GM12878 (cell line): ENCODE data around the gene C12orf56. TPM values are rescaled to one million over a fixed set of nuclear protein-coding genes. Genes with fewer than 3 reads are reported as not detected.

Source experiments
- ATAC-seq: fragments of 200-7000 bp; cut with Tn5 transposase; 3 replicates; pipeline ENCODE4 v1.9.1; 2020; ENCODE audit warnings: mild to moderate bottlenecking, moderate library complexity
- BruUV-seq: library from RNA; stranded (reverse); fragments of 400-500 nt; replicated peaks from 2 replicates; lab custom pipeline; 2021; lab: Mats Ljungman, UMichigan
- CTCF ChIA-PET: fragments of 300-600 bp; sonication (Branson Sonifier 250); formaldehyde crosslinking; extraction: SDS; loops from one replicate; lab custom pipeline; 2021; ENCODE audit warnings: inconsistent platforms; lab: Yijun Ruan, JAX
- POLR2A ChIA-PET: fragments of 350-600 bp; formaldehyde crosslinking; extraction: SDS; loops from one replicate; lab custom pipeline; 2021; ENCODE audit warnings: inconsistent platforms; lab: Charles Lee
- RAD21 ChIA-PET: fragments of 300-600 bp; sonication (Branson Sonifier 250); formaldehyde crosslinking; loops from one replicate; lab custom pipeline; 2023; ENCODE audit warnings: antibody characterized with exemption; ENCODE audit not compliant: unreplicated experiment; lab: Charles Lee
- SMC1A ChIA-PET: fragments of 300-600 bp; sonication (Branson Sonifier 250); formaldehyde crosslinking; loops from one replicate; lab custom pipeline; 2023; ENCODE audit not compliant: unreplicated experiment, uncharacterized antibody; lab: Charles Lee
- DNase-seq: peaks from one replicate; pipeline ENCODE4 v3.0.0-alpha.2; 2011; ENCODE audit warnings: low read depth, low spot score
- FAIRE-seq: peaks from 3 replicates; lab custom pipeline; 2011; peaks lifted over from hg19 to GRCh38; lab: Jason Lieb, UNC
- H2AFZ ChIP-seq: 2 replicates; pipeline ENCODE4 v1.6.0; 2011; ENCODE audit warnings: low read depth, low read length, control low read depth; ENCODE audit not compliant: control insufficient read depth
- H3K27ac ChIP-seq: 2 replicates; pipeline ENCODE4 v1.5.1; 2011; ENCODE audit warnings: control low read depth; ENCODE audit not compliant: control insufficient read depth, insufficient read depth
- H3K27me3 ChIP-seq, 2 experiments: replicated peaks in 1 of 2; 2 replicates each; pipeline versions ENCODE4 v1.6.0 to v1.6.1; 2011; ENCODE audit warnings: low read length in 1 of 2; ENCODE audit not compliant: control insufficient read depth in 2 of 2, insufficient read depth in 2 of 2
- H3K36me3 ChIP-seq, 2 experiments: 2 replicates each; pipeline ENCODE4 v1.5.1; 2011; ENCODE audit warnings: low read length in 1 of 2; ENCODE audit not compliant: control insufficient read depth in 2 of 2, insufficient read depth in 2 of 2
- H3K4me1 ChIP-seq: 2 replicates; pipeline ENCODE4 v1.6.1; 2011; ENCODE audit warnings: mild to moderate bottlenecking, low read length, moderate library complexity, mixed read lengths; ENCODE audit not compliant: control insufficient read depth, insufficient read depth
- H3K4me2 ChIP-seq: 2 replicates; pipeline ENCODE4 v1.6.0; 2011; ENCODE audit warnings: control low read depth; ENCODE audit not compliant: control insufficient read depth, insufficient read depth
- H3K4me3 ChIP-seq: fragments of 200-600 bp; sonication (generic); 2 replicates; pipeline ENCODE4 v1.5.1; 2016
- H3K79me2 ChIP-seq: 2 replicates; pipeline ENCODE4 v1.6.0; 2011; ENCODE audit warnings: low read length; ENCODE audit not compliant: control insufficient read depth, insufficient read depth
- H3K9ac ChIP-seq: 2 replicates; pipeline ENCODE4 v1.8.0; 2011; ENCODE audit warnings: low read length, control low read depth, mixed read lengths; ENCODE audit not compliant: control insufficient read depth, insufficient read depth
- H3K9me3 ChIP-seq: replicated peaks from 3 replicates; pipeline ENCODE4 v1.5.1; 2011; ENCODE audit warnings: mild to moderate bottlenecking, low read length; ENCODE audit not compliant: control insufficient read depth, insufficient read depth
- H4K20me1 ChIP-seq: 2 replicates; pipeline ENCODE4 v1.6.0; 2011; ENCODE audit not compliant: control insufficient read depth, insufficient read depth
- FOXM1 ChIP-seq: IDR thresholded peaks from 2 replicates; pipeline ENCODE4 v1.6.1; 2012; ENCODE audit warnings: low read depth, mild to moderate bottlenecking, inconsistent platforms, low read length, moderate library complexity
- HDGF ChIP-seq: fragments of 450-650 bp; IDR thresholded peaks from 2 replicates; pipeline ENCODE4 v1.6.1; 2016; ENCODE audit warnings: antibody characterized with exemption
- MTA3 ChIP-seq: IDR thresholded peaks from 2 replicates; pipeline ENCODE4 v1.6.1; 2012; ENCODE audit warnings: low read length, inconsistent platforms, borderline replicate concordance
- NFYA ChIP-seq: IDR thresholded peaks from 2 replicates; pipeline ENCODE4 v1.6.1; 2011; ENCODE audit warnings: low read depth, mild to moderate bottlenecking, low read length, improper control_type of control experiment, borderline replicate concordance
- RAD21 ChIP-seq: IDR thresholded peaks from 2 replicates; pipeline ENCODE4 v1.6.1; 2011; ENCODE audit warnings: mild to moderate bottlenecking, low read depth, low read length, moderate library complexity; ENCODE audit not compliant: insufficient read depth
- RBBP5 ChIP-seq: fragments of 200-600 bp; sonication (generic); conservative IDR thresholded peaks from 2 replicates; pipeline ENCODE4 v1.6.1; 2016
- SMARCA5 ChIP-seq: fragments of 450-650 bp; IDR thresholded peaks from 2 replicates; pipeline ENCODE4 v1.6.1; 2017; ENCODE audit warnings: mild to moderate bottlenecking
- WRNIP1 ChIP-seq: IDR thresholded peaks from 2 replicates; pipeline ENCODE4 v1.6.1; 2011; ENCODE audit warnings: low read depth, low read length, improper control_type of control experiment, borderline replicate concordance
- ZNF592 ChIP-seq: fragments of 450-650 bp; IDR thresholded peaks from 2 replicates; pipeline ENCODE4 v1.6.1; 2017; ENCODE audit warnings: mild to moderate bottlenecking, moderate library complexity
- WGBS: methylation state at CpG from one replicate; pipeline ENCODE4 v1.1.6; 2016; ENCODE audit warnings: low lambda C conversion rate; ENCODE audit not compliant: insufficient replicate concordance, insufficient coverage; ENCODE audit errors: missing lambda C conversion rate; 5-methylcytosine and 5-hydroxymethylcytosine counted together
- in situ Hi-C: fragments of 300-500 bp; cut with MboI; formaldehyde crosslinking; loops from 9 replicates; pipeline ENCODE4 v1.14.3; 2018; ENCODE audit warnings: mixed read lengths
- intact Hi-C: fragments of 100-400 bp; cut with micrococcal nuclease; formaldehyde crosslinking; loops from one replicate; pipeline ENCODE4 v1.14.2; 2022; ENCODE audit not compliant: unreplicated experiment
- polyA plus RNA-seq, 11 experiments: library from polyadenylated mRNA; depleted of rRNA in 4 of 11; unstranded in 6 of 11; stranded (reverse) in 5 of 11; fragments of >200 nt; fragmentation: Nextera tagmentation in 4 of 11; fragmentation: Illumina TruSeq in 1 of 11; extraction: Ambion mirVana in 4 of 11; extraction: Trizol in 1 of 11; gene quantifications; 1 replicate in 1 of 11; 2 replicates in 10 of 11; pipeline versions ENCODE4 v1.2.1 to v1.2.3, GENCODE V29; 2011 to 2016; ENCODE audit warnings: inconsistent platforms in 2 of 11, missing spikeins in 2 of 11, low read depth in 1 of 11
- total RNA-seq, 4 experiments: library from RNA; depleted of rRNA in 3 of 4; stranded (reverse); fragments of >200 nt in 3 of 4; fragmentation: Illumina TruSeq in 1 of 4; extraction: Trizol in 1 of 4; gene quantifications; 2 replicates each; pipeline versions ENCODE4 v1.2.1 to v1.2.3, GENCODE V29; 2013 to 2021

Gene C12orf56
- total and polyA plus RNA-seq, 10 of the 15 experiments (the other 5 are each of a cell fraction or from before 2014, with no cell fraction given) = not detected

GRCh38 chr12:64323476-64324225, 66.9 kb downstream of the C12orf56 start (continued):
- TF ChIP-seq FOXM1 = no peak
- TF ChIP-seq NFYA = no peak
- no peak for TF ChIP-seq HDGF
- no peak for TF ChIP-seq ZNF592

GRCh38 chr12:64323006-64323405, 67.6 kb downstream of the C12orf56 start:
- RAD21 ChIA-PET = no interaction called here
- TF ChIP-seq SMARCA5 (no peak), RBBP5 (no peak), RAD21 (no peak), WRNIP1 (no peak), MTA3 (no peak)
- no peak overlapping the region for H2AFZ ChIP-seq
- intact Hi-C loops (no loop called here), in situ Hi-C loops (no loop called here)
- ATAC-seq = no peak
- H3K27me3 ChIP-seq = no peaks in the 10 kb centered on the region
- 0% methylated on average over 4 of the region's 4 CpGs for WGBS
- POLR2A ChIA-PET = no interaction called here
- BruUV-seq = no TSS peak
- H3K36me3 ChIP-seq = no peaks in the 10 kb centered on the region
- H3K9ac ChIP-seq = no peak overlapping the region
- no peak for DNase-seq
- no peak overlapping the region for H3K4me3 ChIP-seq
- FAIRE-seq = no peak
- H4K20me1 ChIP-seq = no peaks in the 10 kb centered on the region
- no peak overlapping the region for H3K27ac ChIP-seq
- no peaks in the 10 kb centered on the region; the same call in 2 of the 3 replicates for H3K9me3 ChIP-seq
- no peaks in the 10 kb centered on the region for H3K79me2 ChIP-seq
- no peak overlapping the region for H3K4me2 ChIP-seq
- CTCF ChIA-PET = no interaction called here
- SMC1A ChIA-PET = interaction anchor here (1.2 kb wide), 1 partner anchor 19 kb away, joined by 3 read pairs; no protein-coding TSS in a partner anchor
- H3K4me1 ChIP-seq = no peaks in the 10 kb centered on the region; the same call in 1 of the 2 replicates
